ENCODE measurements around the gene FCN3. TPM values are rescaled to one million over a fixed set of nuclear protein-coding genes. Genes with fewer than 3 reads are reported as not detected.

The FCN3 gene
- total and polyA plus RNA-seq, 9 of the 15 experiments (the other 6 are each of a cell fraction or from before 2014, with no cell fraction given) = 0.49 TPM; not detected in 8

- no peak for TF ChIP-seq ZNF592 (IDR thresholded peaks at IDR 0.05)
- peak in 1 of 2 experiments; percentile 99; a peak in 2 of 4 replicates for TF ChIP-seq ZNF639 (CRISPR knock-in tag; conservative IDR thresholded peaks at IDR 0.05 in 1 of 2, IDR thresholded peaks at IDR 0.05 in 1 of 2)
- peak; percentile 29 for TF ChIP-seq SP2 (IDR thresholded peaks at IDR 0.05; ENCODE audit: extremely low read depth, low read depth, low read length, poor library complexity, severe bottlenecking)
- no peak for TF ChIP-seq SREBF1 (IDR thresholded peaks at IDR 0.05; ENCODE audit: borderline replicate concordance, low read depth, low read length)
- TF ChIP-seq GABPA (tag; conservative IDR thresholded peaks at IDR 0.05; ENCODE audit: low read depth) = peak; percentile 100
- TF ChIP-seq POLR2B (IDR thresholded peaks at IDR 0.05; ENCODE audit: low read depth, partially characterized antibody) = peak; percentile 88
- TF ChIP-seq NKRF (IDR thresholded peaks at IDR 0.05; ENCODE audit: borderline replicate concordance) = peak; percentile 95; the same call in 1 of the 2 replicates
- TF ChIP-seq BCOR (IDR thresholded peaks at IDR 0.05) = 0 out of 2 replicates have a peak, but pooled peaks have one; percentile 14
- peak; percentile 76; the same call in 1 of the 2 replicates for TF ChIP-seq HNRNPL (IDR thresholded peaks at IDR 0.05; ENCODE audit: low read depth, low read length)
- TF ChIP-seq ZNF24 (IDR thresholded peaks at IDR 0.05) = peak; percentile 49; the same call in 1 of the 2 replicates
- peak; percentile 75 for TF ChIP-seq TBP (optimal IDR thresholded peaks at IDR 0.05; ENCODE audit: low read depth, low read length)
- peak; percentile 61 for TF ChIP-seq POU5F1 (IDR thresholded peaks at IDR 0.05; ENCODE audit: borderline replicate concordance, low read depth, low read length, partially characterized antibody)
- peak; percentile 89 for TF ChIP-seq ZNF740 (CRISPR knock-in tag; IDR thresholded peaks at IDR 0.05)
- TF ChIP-seq ZNF740 (tag; IDR thresholded peaks at IDR 0.05) = no peak
- peak in 1 of 2 experiments; percentile 76; a peak in 3 of 4 replicates for TF ChIP-seq RCOR1 (IDR thresholded peaks at IDR 0.05; ENCODE audit: borderline replicate concordance in 1 of 2, low read depth in 2 of 2, low read length in 2 of 2)
- TF ChIP-seq ZNF75A (CRISPR knock-in tag; IDR thresholded peaks at IDR 0.05) = no peak
Measured at GRCh38 chr1:27321813-27322568, 52.6 kb downstream of the FCN3 start, which contains the start of gene TMEM222 (continued).
